Activated CD8-positive, alpha-beta T cell treated with anti-CD3 and anti-CD28 coated beads, Interleukin-2, amount 10 ng/mL, durations not matched to agents 7 days and 5 days (primary cell): ENCODE measurements around the gene LRRC8E. TPM values are rescaled to one million over a fixed set of nuclear protein-coding genes. Genes with fewer than 3 reads are reported as not detected.

Experiments
- ATAC-seq: fragments of 150-1000 bp; cut with Tn5 transposase; one replicate; pipeline ENCODE4 v1.10.0; 2021; ENCODE audit warnings: moderate library complexity
- CTCF ChIA-PET: fragments of 350-600 bp; sonication (Branson Sonifier 250); formaldehyde crosslinking; loops from one replicate; lab custom pipeline; 2021; ENCODE audit warnings: antibody characterized with exemption; lab: Charles Lee
- POLR2A ChIA-PET: fragments of 350-600 bp; sonication (Branson Sonifier 250); formaldehyde crosslinking; loops from one replicate; lab custom pipeline; 2021; ENCODE audit warnings: antibody characterized with exemption; lab: Charles Lee
- DNase-seq: peaks from one replicate; pipeline ENCODE4 v3.0.0-alpha.2; 2020
- H3K27ac Mint-ChIP-seq: one replicate; pipeline ENCODE4 v1.8.0; 2021; ENCODE audit warnings: mild to moderate bottlenecking, mixed read lengths
- H3K27me3 Mint-ChIP-seq: one replicate; pipeline ENCODE4 v1.8.0; 2021; ENCODE audit warnings: low read depth, mixed read lengths
- H3K36me3 Mint-ChIP-seq: one replicate; pipeline ENCODE4 v1.8.0; 2021; ENCODE audit warnings: low read depth, mixed read lengths
- H3K4me1 Mint-ChIP-seq: one replicate; pipeline ENCODE4 v1.8.0; 2021; ENCODE audit warnings: low read depth, mixed read lengths
- H3K4me3 Mint-ChIP-seq: one replicate; pipeline ENCODE4 v1.8.0; 2021; ENCODE audit warnings: mild to moderate bottlenecking, mixed read lengths
- H3K9me3 Mint-ChIP-seq: one replicate; pipeline ENCODE4 v1.8.0; 2022; ENCODE audit warnings: mixed read lengths; ENCODE audit not compliant: insufficient read depth
- total RNA-seq, 2 experiments: library from RNA; stranded (reverse); gene quantifications; one replicate each; pipeline ENCODE4 v1.2.3, GENCODE V29; 2021

The LRRC8E gene
- not detected for total RNA-seq

- H3K9me3 Mint-ChIP-seq: no peaks in the 10 kb centered on the region
- no peaks in the 10 kb centered on the region for H3K4me1 Mint-ChIP-seq
- ATAC-seq (peak; percentile 80), DNase-seq (no peak)
- H3K4me3 Mint-ChIP-seq: no peak within 1 kb of the TSS
- ChIA-PET POLR2A (no interaction called here), CTCF (interaction anchor here (1.3 to 3.1 kb wide), 2 partner anchors 15 to 19 kb away, joined by 3 to 17 read pairs; partner anchors contain the start of gene MAP2K7)
- peaks cover 16% of the 10 kb centered on the region for H3K27me3 Mint-ChIP-seq
- H3K36me3 Mint-ChIP-seq: no peaks in the 10 kb centered on the region
- no peak within 1 kb of the TSS for H3K27ac Mint-ChIP-seq
Observed at GRCh38 chr19:7888145-7888825, at the start of gene LRRC8E. Gene LRRC8E, plus strand, starts transcription at chr19:7888510. Its CDS starts 7,094 bp downstream, at chr19:7895604.

- H3K4me1 Mint-ChIP-seq: no peaks in the 10 kb centered on the region
- H3K36me3 Mint-ChIP-seq: no peaks in the 10 kb centered on the region
- no peak overlapping the region for H3K27ac Mint-ChIP-seq
- CTCF ChIA-PET: no interaction called here
- H3K4me3 Mint-ChIP-seq: no peak overlapping the region
- H3K9me3 Mint-ChIP-seq: no peaks in the 10 kb centered on the region
- DNase-seq (no peak), ATAC-seq (no peak)
- H3K27me3 Mint-ChIP-seq: no peaks in the 10 kb centered on the region
- POLR2A ChIA-PET: no interaction called here
Observed at GRCh38 chr19:7839476-7839875, 48.8 kb upstream of the LRRC8E start.

- CTCF ChIA-PET: no interaction called here
- Mint-ChIP-seq H3K36me3 (no peaks in the 10 kb centered on the region), H3K9me3 (no peaks in the 10 kb centered on the region), H3K27ac (no peak overlapping the region), H3K27me3 (no peaks in the 10 kb centered on the region), H3K4me1 (no peaks in the 10 kb centered on the region), H3K4me3 (no peak overlapping the region)
- POLR2A ChIA-PET: no interaction called here
- DNase-seq (no peak), ATAC-seq (no peak)
Observed at GRCh38 chr19:7840629-7841028, 47.7 kb upstream of the LRRC8E start.

GRCh38 chr19:7841751-7842660 lies 46.3 kb upstream of the LRRC8E start:
- no peak for ATAC-seq
- H3K27ac Mint-ChIP-seq: no peak overlapping the region

GRCh38 chr19:7842661-7843294 lies 45.5 kb upstream of the LRRC8E start:
- DNase-seq (no peak), ATAC-seq (no peak)
- Mint-ChIP-seq H3K27ac (no peak overlapping the region), H3K27me3 (no peaks in the 10 kb centered on the region), H3K36me3 (no peaks in the 10 kb centered on the region), H3K4me3 (no peak overlapping the region), H3K4me1 (no peaks in the 10 kb centered on the region), H3K9me3 (no peaks in the 10 kb centered on the region)
- POLR2A ChIA-PET: no interaction called here
- CTCF ChIA-PET: no interaction called here

More at GRCh38 chr19:7841751-7842660, 46.3 kb upstream of the LRRC8E start:
- Mint-ChIP-seq H3K27me3 (no peaks in the 10 kb centered on the region), H3K4me1 (no peaks in the 10 kb centered on the region), H3K4me3 (no peak overlapping the region), H3K36me3 (no peaks in the 10 kb centered on the region), H3K9me3 (no peaks in the 10 kb centered on the region)
- CTCF ChIA-PET: no interaction called here
- POLR2A ChIA-PET: no interaction called here
- no peak for DNase-seq

GRCh38 chr19:7843521-7843920 lies 44.8 kb upstream of the LRRC8E start:
- H3K36me3 Mint-ChIP-seq: no peaks in the 10 kb centered on the region
- H3K9me3 Mint-ChIP-seq: no peaks in the 10 kb centered on the region
- no peak overlapping the region for H3K27ac Mint-ChIP-seq
- no peak for DNase-seq
- ChIA-PET POLR2A (no interaction called here), CTCF (no interaction called here)
- no peak overlapping the region for H3K4me3 Mint-ChIP-seq
- no peak for ATAC-seq
- no peaks in the 10 kb centered on the region for H3K4me1 Mint-ChIP-seq
- no peaks in the 10 kb centered on the region for H3K27me3 Mint-ChIP-seq

GRCh38 chr19:7844405-7844804 lies 43.9 kb upstream of the LRRC8E start:
- no peak overlapping the region for H3K4me3 Mint-ChIP-seq
- DNase-seq: no peak
- ATAC-seq: no peak
- no peaks in the 10 kb centered on the region for H3K36me3 Mint-ChIP-seq
- CTCF ChIA-PET: no interaction called here
- no peak overlapping the region for H3K27ac Mint-ChIP-seq
- no peaks in the 10 kb centered on the region for H3K9me3 Mint-ChIP-seq
- no peaks in the 10 kb centered on the region for H3K27me3 Mint-ChIP-seq
- POLR2A ChIA-PET: no interaction called here
- H3K4me1 Mint-ChIP-seq: no peaks in the 10 kb centered on the region

GRCh38 chr19:7844951-7845350 lies 43.4 kb upstream of the LRRC8E start:
- no peaks in the 10 kb centered on the region for H3K36me3 Mint-ChIP-seq
- H3K27me3 Mint-ChIP-seq: no peaks in the 10 kb centered on the region
- ATAC-seq: no peak
- no peaks in the 10 kb centered on the region for H3K4me1 Mint-ChIP-seq
- no peak for DNase-seq
- H3K9me3 Mint-ChIP-seq: no peaks in the 10 kb centered on the region
- no peak overlapping the region for H3K4me3 Mint-ChIP-seq
- POLR2A ChIA-PET: no interaction called here
- H3K27ac Mint-ChIP-seq: no peak overlapping the region
- CTCF ChIA-PET: no interaction called here

GRCh38 chr19:7845390-7846154 lies 42.7 kb upstream of the LRRC8E start:
- no peaks in the 10 kb centered on the region for H3K9me3 Mint-ChIP-seq
- no peaks in the 10 kb centered on the region for H3K4me1 Mint-ChIP-seq
- no peaks in the 10 kb centered on the region for H3K36me3 Mint-ChIP-seq
- ChIA-PET CTCF (no interaction called here), POLR2A (no interaction called here)
- no peak overlapping the region for H3K27ac Mint-ChIP-seq
- no peaks in the 10 kb centered on the region for H3K27me3 Mint-ChIP-seq
- no peak overlapping the region for H3K4me3 Mint-ChIP-seq
- DNase-seq (no peak), ATAC-seq (no peak)

- Mint-ChIP-seq H3K27me3 (no peaks in the 10 kb centered on the region), H3K27ac (no peak overlapping the region), H3K4me3 (no peak overlapping the region), H3K9me3 (no peaks in the 10 kb centered on the region), H3K36me3 (no peaks in the 10 kb centered on the region), H3K4me1 (no peaks in the 10 kb centered on the region)
- ATAC-seq: no peak
- no peak for DNase-seq
- ChIA-PET POLR2A (no interaction called here), CTCF (no interaction called here)
Observed at GRCh38 chr19:7846155-7846646, 42.1 kb upstream of the LRRC8E start.

GRCh38 chr19:7847664-7848063 lies 40.6 kb upstream of the LRRC8E start:
- ChIA-PET POLR2A (interaction anchor here (0.6 kb wide), 1 partner anchor 225 kb away, joined by 3 read pairs; no protein-coding TSS in a partner anchor), CTCF (no interaction called here)
- no peak for ATAC-seq
- H3K27ac Mint-ChIP-seq: no peak overlapping the region
- no peaks in the 10 kb centered on the region for H3K4me1 Mint-ChIP-seq
- H3K36me3 Mint-ChIP-seq: no peaks in the 10 kb centered on the region
- no peaks in the 10 kb centered on the region for H3K27me3 Mint-ChIP-seq
- H3K9me3 Mint-ChIP-seq: no peaks in the 10 kb centered on the region
- no peak overlapping the region for H3K4me3 Mint-ChIP-seq
- no peak for DNase-seq
